A673 (cell line): ENCODE measurements around the gene DLG2. TPM values are rescaled to one million over a fixed set of nuclear protein-coding genes. Genes with fewer than 3 reads are reported as not detected.

Experiments used
- BruUV-seq: library from RNA; stranded (reverse); fragments of 400-500 nt; replicated peaks from 2 replicates; lab custom pipeline; 2021; lab: Mats Ljungman, UMichigan
- CTCF ChIA-PET: fragments of 300-600 bp; sonication (Branson Sonifier 250); formaldehyde crosslinking; loops from one replicate; lab custom pipeline; 2022; ENCODE audit warnings: antibody characterized with exemption; lab: Charles Lee
- POLR2A ChIA-PET: fragments of 300-600 bp; sonication (Branson Sonifier 250); formaldehyde crosslinking; loops from one replicate; lab custom pipeline; 2022; ENCODE audit warnings: antibody characterized with exemption; ENCODE audit not compliant: low non-redundant PET; lab: Charles Lee
- DNase-seq: peaks from one replicate; pipeline ENCODE4 v3.0.0-alpha.2; 2015; ENCODE audit warnings: low spot score
- H3K27ac ChIP-seq: fragments of 200-600 bp; sonication (generic); 2 replicates; pipeline ENCODE4 v1.5.1; 2016; ENCODE audit warnings: mixed run types, low read depth, mild to moderate bottlenecking, mixed read lengths, antibody characterized with exemption, low read length; ENCODE audit not compliant: poor library complexity, severe bottlenecking
- H3K27me3 ChIP-seq: fragments of 200-600 bp; sonication (generic); replicated peaks from 2 replicates; pipeline ENCODE4 v1.6.1; 2017; ENCODE audit warnings: mixed run types, low read depth, mild to moderate bottlenecking, mixed read lengths, antibody characterized with exemption, low read length; ENCODE audit not compliant: insufficient read depth, poor library complexity
- H3K36me3 ChIP-seq: fragments of 200-600 bp; sonication (generic); 2 replicates; pipeline ENCODE4 v1.6.1; 2016; ENCODE audit warnings: mixed run types, mild to moderate bottlenecking, mixed read lengths, antibody characterized with exemption, low read length; ENCODE audit not compliant: insufficient read depth, poor library complexity, severe bottlenecking
- H3K4me1 ChIP-seq: fragments of 200-600 bp; sonication (generic); 2 replicates; pipeline ENCODE4 v1.6.1; 2017; ENCODE audit warnings: mixed run types, mild to moderate bottlenecking, mixed read lengths, antibody characterized with exemption, low read length; ENCODE audit not compliant: insufficient read depth, poor library complexity, severe bottlenecking
- H3K4me3 ChIP-seq: fragments of 200-600 bp; sonication (generic); 2 replicates; pipeline ENCODE4 v1.5.1; 2016; ENCODE audit warnings: low read depth, mixed run types, mild to moderate bottlenecking, mixed read lengths, low read length; ENCODE audit not compliant: poor library complexity, severe bottlenecking
- H3K9me3 ChIP-seq: fragments of 200-600 bp; sonication (generic); 2 replicates; pipeline ENCODE4 v1.6.1; 2016; ENCODE audit warnings: mixed run types, low read depth, mild to moderate bottlenecking, mixed read lengths, antibody characterized with exemption, low read length; ENCODE audit not compliant: poor library complexity, severe bottlenecking
- CTCF ChIP-seq: fragments of 300-800, 200-600 bp; sonication (generic); conservative IDR thresholded peaks from 2 replicates; pipeline ENCODE4 v1.5.1; 2017; ENCODE audit warnings: low read depth, mild to moderate bottlenecking, antibody characterized with exemption, low read length, moderate library complexity, mixed read lengths
- EZH2 ChIP-seq: fragments of 200-600 bp; sonication (generic); IDR thresholded peaks from 2 replicates; pipeline ENCODE4 v1.6.1; 2017; ENCODE audit warnings: borderline replicate concordance, low read depth, mild to moderate bottlenecking, mixed read lengths, antibody characterized with exemption, low read length; ENCODE audit not compliant: poor library complexity, severe bottlenecking
- intact Hi-C: fragments of 100-400 bp; cut with micrococcal nuclease; formaldehyde crosslinking; loops from one replicate; pipeline ENCODE4 v1.10.0; 2022; ENCODE audit not compliant: unreplicated experiment
- total RNA-seq: library from RNA; stranded (reverse); gene quantifications from 2 replicates; pipeline ENCODE4 v1.2.3, GENCODE V29; 2021

DLG2 gene
- total RNA-seq, 1 experiment from 2014 or later, result 277 TPM

GRCh38 chr11:84914511-84914910 is 712.6 kb downstream of the DLG2 start:
- Histone ChIP-seq H3K4me1 (no peaks in the 10 kb centered on the region), H3K27me3 (no peaks in the 10 kb centered on the region), H3K27ac (no peak overlapping the region), H3K9me3 (no peaks in the 10 kb centered on the region), H3K36me3 (no peaks in the 10 kb centered on the region), H3K4me3 (no peak overlapping the region)
- ChIA-PET CTCF (interaction anchor here (0.6 kb wide), 1 partner anchor 134 kb away, joined by 4 read pairs; no protein-coding TSS in a partner anchor), POLR2A (no interaction called here)
- no TSS peak for BruUV-seq
- no peak for DNase-seq
- intact Hi-C loops, result no loop called here
- TF ChIP-seq CTCF, result no peak
- no peak for TF ChIP-seq EZH2

GRCh38 chr11:84909740-84910139 is 717.4 kb downstream of the DLG2 start:
- CTCF ChIA-PET, result no interaction called here
- intact Hi-C loops, result no loop called here
- no peaks in the 10 kb centered on the region for H3K4me1 ChIP-seq
- no peaks in the 10 kb centered on the region for H3K27me3 ChIP-seq
- H3K36me3 ChIP-seq, result no peaks in the 10 kb centered on the region
- no peaks in the 10 kb centered on the region for H3K9me3 ChIP-seq
- no peak overlapping the region for H3K27ac ChIP-seq
- no peak overlapping the region for H3K4me3 ChIP-seq
- POLR2A ChIA-PET, result no interaction called here
- no peak for TF ChIP-seq EZH2
- TF ChIP-seq CTCF, result no peak
- no peak for DNase-seq
- no TSS peak for BruUV-seq

GRCh38 chr11:84906995-84907394 is 720.1 kb downstream of the DLG2 start:
- CTCF ChIA-PET, result no interaction called here

More at GRCh38 chr11:84906995-84907394, 720.1 kb downstream of the DLG2 start:
- POLR2A ChIA-PET, result no interaction called here
- Histone ChIP-seq H3K9me3 (no peaks in the 10 kb centered on the region), H3K27me3 (no peaks in the 10 kb centered on the region), H3K4me3 (no peak overlapping the region), H3K27ac (no peak overlapping the region), H3K36me3 (no peaks in the 10 kb centered on the region), H3K4me1 (no peaks in the 10 kb centered on the region)
- DNase-seq, result no peak
- no TSS peak for BruUV-seq
- TF ChIP-seq CTCF (no peak), EZH2 (no peak)
- intact Hi-C loops, result no loop called here
